22Rv1 (cell line): Measurements from ENCODE around the gene TNRC6B.
"Not testable (repeated sequence)": the region's sequence is repeated elsewhere in the genome, so short reads cannot be mapped to it uniquely, and the experiment has no call there.

Experiments
- H3K27ac ChIP-seq: fragments of 450-650 bp; 2 replicates; pipeline ENCODE4 v1.5.1; 2017
- ZFX ChIP-seq: fragments of 450-650 bp; IDR thresholded peaks from 2 replicates; pipeline ENCODE4 v1.6.1; 2017; ENCODE audit warnings: antibody characterized with exemption, borderline replicate concordance
- TF ChIP-seq, protein P1 (sequence below): fragments of 450-650 bp; IDR thresholded peaks from 2 replicates; pipeline ENCODE4 v1.5.1; 2017; ENCODE audit warnings: mild to moderate bottlenecking

TNRC6B gene

DNA sequence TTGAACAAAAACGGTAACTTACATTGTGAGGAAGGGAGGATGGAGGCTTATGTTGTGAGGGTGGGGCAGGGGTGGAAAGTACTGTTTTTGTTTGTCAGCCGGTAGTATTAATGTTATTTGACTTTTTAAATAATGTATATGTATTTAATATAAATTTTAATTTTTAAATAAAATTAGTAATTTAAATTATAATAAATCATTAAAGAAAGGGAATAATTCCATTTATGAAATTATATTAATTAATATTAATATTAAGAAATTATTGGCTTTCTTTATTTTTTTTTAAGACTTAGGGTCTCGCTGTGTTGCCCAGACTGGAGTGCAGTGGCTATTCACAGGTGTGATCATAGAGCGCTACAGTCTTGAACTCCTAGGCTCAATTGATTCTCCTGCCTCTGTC, 24.0 kb upstream of the TNRC6B start:
- no peak overlapping the region for H3K27ac ChIP-seq
- TF ChIP-seq ZFX, result no peak
- TF ChIP-seq, protein P1, sequence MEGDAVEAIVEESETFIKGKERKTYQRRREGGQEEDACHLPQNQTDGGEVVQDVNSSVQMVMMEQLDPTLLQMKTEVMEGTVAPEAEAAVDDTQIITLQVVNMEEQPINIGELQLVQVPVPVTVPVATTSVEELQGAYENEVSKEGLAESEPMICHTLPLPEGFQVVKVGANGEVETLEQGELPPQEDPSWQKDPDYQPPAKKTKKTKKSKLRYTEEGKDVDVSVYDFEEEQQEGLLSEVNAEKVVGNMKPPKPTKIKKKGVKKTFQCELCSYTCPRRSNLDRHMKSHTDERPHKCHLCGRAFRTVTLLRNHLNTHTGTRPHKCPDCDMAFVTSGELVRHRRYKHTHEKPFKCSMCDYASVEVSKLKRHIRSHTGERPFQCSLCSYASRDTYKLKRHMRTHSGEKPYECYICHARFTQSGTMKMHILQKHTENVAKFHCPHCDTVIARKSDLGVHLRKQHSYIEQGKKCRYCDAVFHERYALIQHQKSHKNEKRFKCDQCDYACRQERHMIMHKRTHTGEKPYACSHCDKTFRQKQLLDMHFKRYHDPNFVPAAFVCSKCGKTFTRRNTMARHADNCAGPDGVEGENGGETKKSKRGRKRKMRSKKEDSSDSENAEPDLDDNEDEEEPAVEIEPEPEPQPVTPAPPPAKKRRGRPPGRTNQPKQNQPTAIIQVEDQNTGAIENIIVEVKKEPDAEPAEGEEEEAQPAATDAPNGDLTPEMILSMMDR, result no peak

DNA sequence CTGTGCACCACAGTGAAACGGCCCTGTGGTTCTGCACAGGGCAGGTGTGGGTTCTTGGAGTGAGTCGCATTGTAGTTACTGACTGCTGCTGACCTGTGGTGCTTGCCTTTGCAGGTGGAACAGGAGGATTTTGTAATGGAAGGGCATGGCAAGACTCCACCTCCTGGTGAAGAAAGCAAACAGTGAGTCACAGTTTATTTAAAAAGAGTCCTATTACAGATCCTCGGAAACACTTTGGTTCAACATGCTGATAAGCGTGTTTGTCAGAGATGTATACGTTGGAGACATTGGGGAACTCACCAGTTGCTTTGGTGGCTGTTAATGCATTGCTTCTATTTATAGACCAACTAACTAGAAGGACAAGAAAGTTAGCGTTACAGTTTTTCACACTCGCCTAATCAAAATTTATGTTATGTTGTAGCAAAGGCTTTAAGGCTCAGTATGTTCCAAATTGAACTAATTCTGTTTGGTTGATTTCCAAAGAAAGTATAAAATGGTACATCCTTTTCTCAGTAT, 21.7 kb upstream of the TNRC6B start:
- H3K27ac ChIP-seq, result peak overlapping the region; percentile 94
- TF ChIP-seq, protein P1, result no peak
- TF ChIP-seq ZFX, result no peak

DNA sequence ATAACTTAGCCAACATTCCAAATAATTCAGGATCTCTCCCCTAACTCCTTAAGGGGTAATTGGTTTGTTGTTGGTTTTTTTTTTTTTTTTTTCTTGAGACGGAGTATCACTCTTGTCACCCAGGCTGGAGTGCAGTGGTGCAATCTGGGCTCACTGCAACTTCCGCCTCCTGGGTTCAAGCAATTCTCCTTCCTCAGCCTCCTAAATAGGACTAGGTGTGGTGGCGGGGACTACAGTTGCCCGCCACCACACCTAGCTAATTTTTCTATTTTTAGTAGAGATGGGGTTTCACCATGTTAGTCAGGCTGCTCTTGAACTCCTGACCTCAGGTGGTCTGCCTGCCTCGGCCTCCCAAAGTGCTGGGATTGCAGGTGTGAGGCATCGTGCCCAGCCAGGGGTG, 21.0 kb upstream of the TNRC6B start:
- H3K27ac ChIP-seq, result peak overlapping the region; percentile 94

DNA sequence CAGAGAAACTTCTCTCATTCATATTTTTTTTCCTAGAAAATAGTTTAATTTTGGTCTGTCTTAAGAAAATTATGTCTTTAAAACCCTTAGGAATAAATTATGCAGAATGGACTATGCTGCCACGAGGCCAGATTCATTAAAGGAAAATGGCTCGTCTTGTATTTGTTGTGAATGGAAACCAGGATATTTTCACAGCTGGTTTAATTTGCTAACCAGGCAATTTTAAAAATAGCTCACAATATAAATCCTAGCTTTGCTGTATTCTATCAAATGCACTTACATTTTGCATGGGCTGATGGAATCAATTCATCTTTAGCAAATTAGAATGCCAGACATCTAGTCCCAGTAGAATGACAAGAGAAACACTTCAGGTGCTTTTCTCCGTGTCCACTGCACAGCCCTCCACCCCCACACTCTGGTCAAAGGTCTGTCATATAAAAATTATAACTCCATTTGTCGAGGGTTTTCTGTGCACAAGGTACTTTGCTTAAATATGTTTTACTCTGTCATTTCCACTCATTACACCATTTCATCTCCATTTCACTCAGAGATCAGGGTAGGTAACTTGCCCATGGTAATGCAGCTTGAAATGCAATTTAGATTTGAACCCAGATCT, 20.3 kb upstream of the TNRC6B start:
- TF ChIP-seq ZFX, result no peak
- TF ChIP-seq, protein P1, result no peak
- peak overlapping the region; percentile 94 for H3K27ac ChIP-seq

DNA sequence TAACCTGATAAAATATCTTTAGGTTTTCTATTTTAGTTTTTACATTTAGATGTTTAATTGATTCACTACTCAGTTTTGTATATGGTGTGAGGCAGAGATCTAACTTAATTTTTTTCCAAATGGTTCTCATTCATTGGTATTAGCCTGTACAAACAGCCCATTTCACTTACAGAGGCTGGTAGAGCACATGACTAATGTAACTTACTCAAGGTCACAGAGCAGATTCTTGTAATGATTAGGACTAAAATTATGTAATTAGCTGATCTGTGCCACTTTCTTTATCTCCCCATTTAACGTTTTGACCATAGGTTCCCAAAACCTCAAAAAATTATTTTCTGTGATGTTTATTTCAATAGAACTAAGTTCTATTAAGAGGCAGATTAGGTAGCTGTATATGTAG, 16.5 kb upstream of the TNRC6B start:
- H3K27ac ChIP-seq, result no peak overlapping the region
- TF ChIP-seq, protein P1, result no peak
- no peak for TF ChIP-seq ZFX

DNA sequence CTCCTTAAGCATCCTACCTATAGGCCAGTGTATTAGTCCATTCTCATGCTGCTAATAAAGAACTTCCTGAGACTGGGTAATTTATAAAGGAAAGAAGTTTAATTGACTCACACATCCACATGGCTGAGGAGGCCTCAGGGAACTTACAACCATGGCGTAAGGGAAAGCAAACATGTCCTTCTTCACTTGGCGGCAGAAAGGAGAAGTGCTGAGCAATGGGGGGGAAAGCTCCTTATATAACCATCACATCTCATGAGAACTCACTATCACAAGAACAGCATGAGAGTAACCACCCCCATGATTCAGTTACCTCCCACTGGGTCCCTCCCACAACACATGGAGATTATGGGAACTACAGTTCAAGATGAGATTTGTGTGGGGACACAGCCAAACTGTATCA, 12.2 kb upstream of the TNRC6B start:
- not testable (repeated sequence) for H3K27ac ChIP-seq

DNA sequence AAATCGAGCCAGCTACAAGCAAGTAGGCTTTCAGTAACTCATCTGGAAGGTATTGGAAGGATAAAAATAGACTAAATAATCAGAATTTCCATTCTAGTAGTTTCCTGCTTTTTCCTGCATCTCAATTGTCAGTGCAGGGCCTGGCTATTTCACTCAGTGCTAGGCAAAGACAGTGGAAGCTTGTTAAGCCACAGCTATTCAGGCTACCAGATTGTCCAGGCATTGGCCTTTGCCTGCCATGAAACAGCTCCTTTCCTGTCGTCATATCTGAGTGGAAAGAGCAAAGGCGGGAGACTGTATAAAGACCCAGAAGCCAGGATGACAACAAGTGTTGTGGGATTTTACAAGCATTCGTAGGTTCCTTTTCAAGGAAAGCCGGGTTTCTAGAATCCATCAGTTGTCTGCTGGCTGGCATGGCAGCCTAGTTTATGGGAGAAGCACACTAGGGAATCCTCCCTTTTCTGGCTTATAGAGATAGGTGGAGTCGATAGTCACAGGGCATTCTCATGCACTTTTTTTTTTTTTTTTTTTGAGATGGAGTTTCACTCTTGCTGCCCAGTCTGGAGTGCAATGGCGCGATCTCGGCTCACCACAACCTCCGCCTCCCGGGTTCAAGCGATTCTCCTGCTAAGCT, 2.0 kb upstream of the TNRC6B start:
- no peak overlapping the region for H3K27ac ChIP-seq
- TF ChIP-seq, protein P1, result no peak
- TF ChIP-seq ZFX, result no peak

DNA sequence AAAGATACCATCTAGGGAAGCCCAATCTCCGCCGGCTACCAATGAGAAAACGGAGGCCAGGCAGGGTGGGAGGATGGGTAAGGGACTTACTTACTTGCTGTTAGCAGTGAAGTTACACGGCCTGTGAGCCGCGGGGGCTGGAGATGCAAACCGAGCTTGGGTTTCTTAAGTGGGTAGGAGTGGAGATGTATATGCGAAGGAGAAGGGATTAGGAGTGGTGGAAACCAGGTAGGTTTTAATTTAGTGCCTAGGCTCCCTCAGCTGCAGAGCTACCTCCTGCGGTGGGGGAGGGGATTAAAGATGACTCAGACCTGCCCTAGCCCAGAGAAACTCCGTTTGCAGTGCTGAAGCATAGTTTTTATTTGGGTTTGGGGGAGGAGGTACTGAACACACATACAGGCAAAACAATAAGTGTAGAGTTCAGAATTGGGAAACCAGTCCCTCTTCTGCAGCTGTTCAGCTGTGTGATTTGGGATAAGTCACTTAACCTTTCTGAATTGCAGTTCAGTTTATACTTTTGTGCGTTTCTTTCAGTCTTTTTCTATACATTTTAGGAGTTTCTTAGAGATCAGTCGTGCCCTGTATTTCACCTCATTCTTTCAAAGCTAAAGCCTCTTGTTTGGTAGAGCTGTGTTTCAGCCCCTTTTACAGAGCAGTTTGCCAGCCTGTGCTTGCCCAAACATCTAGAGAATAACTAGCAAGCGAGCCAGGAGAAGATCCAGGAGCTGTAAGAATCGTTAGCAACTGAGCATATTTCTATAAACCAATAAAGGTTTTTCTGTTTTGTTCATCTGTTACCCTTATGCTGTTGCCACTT, 596 bp upstream of the TNRC6B start:
- TF ChIP-seq, protein P1, result no peak
- TF ChIP-seq ZFX, result no peak
- H3K27ac ChIP-seq, result peak overlapping the region; percentile 77
